DND-41 (cell line): ENCODE results near the gene LAMC3.

Source experiments
- ATAC-seq: fragments of 200-7000 bp; cut with Tn5 transposase; 3 replicates; pipeline ENCODE4 v1.9.1; 2021; ENCODE audit warnings: low read depth; ENCODE audit not compliant: insufficient read depth
- DNase-seq: peaks from one replicate; pipeline ENCODE4 v3.0.0-alpha.2; 2020
- H2AFZ ChIP-seq: 2 replicates; pipeline ENCODE4 v1.6.0; 2012; ENCODE audit warnings: low read depth, low read length
- H3K27ac ChIP-seq: 2 replicates; pipeline ENCODE4 v1.5.1; 2012; ENCODE audit warnings: low read length, inconsistent platforms
- H3K27me3 ChIP-seq: fragments of 200-600 bp; sonication (generic); 2 replicates; pipeline ENCODE4 v1.6.0; 2012; ENCODE audit warnings: low read length, mild to moderate bottlenecking, inconsistent platforms; ENCODE audit not compliant: insufficient read depth, poor library complexity
- H3K36me3 ChIP-seq: 2 replicates; pipeline ENCODE4 v1.5.1; 2012; ENCODE audit warnings: low read length, inconsistent platforms; ENCODE audit not compliant: insufficient read depth
- H3K4me1 ChIP-seq: 2 replicates; pipeline ENCODE4 v1.5.1; 2012; ENCODE audit warnings: mild to moderate bottlenecking, low read length; ENCODE audit not compliant: insufficient read depth
- H3K4me2 ChIP-seq: 2 replicates; pipeline ENCODE4 v1.6.0; 2012; ENCODE audit warnings: mild to moderate bottlenecking, moderate library complexity, low read length, inconsistent platforms; ENCODE audit not compliant: insufficient read depth
- H3K4me3 ChIP-seq, 2 experiments: fragments of 200-600 bp in 1 of 2; shearing (Covaris generic) in 1 of 2; 2 replicates each; pipeline ENCODE4 v1.5.1; 2012 to 2016; ENCODE audit warnings: inconsistent platforms in 2 of 2, low read length in 2 of 2, mild to moderate bottlenecking in 2 of 2, low read depth in 1 of 2, moderate library complexity in 1 of 2
- H3K79me2 ChIP-seq: 2 replicates; pipeline ENCODE4 v1.6.0; 2012; ENCODE audit warnings: low read length, inconsistent platforms; ENCODE audit not compliant: insufficient read depth
- H3K9ac ChIP-seq: 2 replicates; pipeline ENCODE4 v1.6.0; 2012; ENCODE audit warnings: low read depth, mild to moderate bottlenecking, inconsistent platforms, low read length, moderate library complexity
- H3K9me3 ChIP-seq: 2 replicates; pipeline ENCODE4 v1.5.1; 2012; ENCODE audit warnings: low read length, moderate library complexity, mild to moderate bottlenecking, inconsistent platforms; ENCODE audit not compliant: insufficient read depth, severe bottlenecking
- H4K20me1 ChIP-seq: 2 replicates; pipeline ENCODE4 v1.6.0; 2012; ENCODE audit warnings: low read length; ENCODE audit not compliant: insufficient read depth
- CTCF ChIP-seq: IDR thresholded peaks from 2 replicates; pipeline ENCODE4 v1.5.1; 2012; ENCODE audit warnings: borderline replicate concordance, low read length, moderate library complexity, mild to moderate bottlenecking; ENCODE audit not compliant: poor library complexity, severe bottlenecking; ENCODE audit errors: extremely low read depth
- EZH2 ChIP-seq: IDR thresholded peaks from 3 replicates; pipeline ENCODE4 v1.6.1; 2012; ENCODE audit warnings: borderline replicate concordance, low read depth, mild to moderate bottlenecking, moderate library complexity, low read length, inconsistent platforms; ENCODE audit not compliant: severe bottlenecking

Gene LAMC3

GRCh38 chr9:131038256-131039128 lies 29.5 kb downstream of the LAMC3 start:
- DNase-seq: no peak
- TF ChIP-seq EZH2 (no peak), CTCF (no peak)
- H3K79me2 ChIP-seq: no peaks in the 10 kb centered on the region
- H3K4me1 ChIP-seq: no peaks in the 10 kb centered on the region
- no peaks in the 10 kb centered on the region for H3K36me3 ChIP-seq
- H3K27me3 ChIP-seq: peaks cover 3% of the 10 kb centered on the region
- ATAC-seq: no peak
- no peak overlapping the region for H3K4me2 ChIP-seq
- no peak overlapping the region for H2AFZ ChIP-seq
- H4K20me1 ChIP-seq: no peaks in the 10 kb centered on the region
- H3K4me3 ChIP-seq: no peak overlapping the region
- no peaks in the 10 kb centered on the region for H3K9me3 ChIP-seq
- no peak overlapping the region for H3K27ac ChIP-seq
- H3K9ac ChIP-seq: no peak overlapping the region

- TF ChIP-seq CTCF (no peak), EZH2 (no peak)
- Histone ChIP-seq H3K9ac (no peak overlapping the region), H3K27ac (no peak overlapping the region), H3K36me3 (no peaks in the 10 kb centered on the region), H2AFZ (no peak overlapping the region), H3K79me2 (no peaks in the 10 kb centered on the region), H3K4me1 (no peaks in the 10 kb centered on the region), H3K4me3 (no peak overlapping the region), H3K27me3 (peaks cover 3% of the 10 kb centered on the region), H3K4me2 (no peak overlapping the region), H4K20me1 (no peaks in the 10 kb centered on the region), H3K9me3 (no peaks in the 10 kb centered on the region)
- ATAC-seq: no peak
- no peak for DNase-seq
These were observed 30.4 kb downstream of the LAMC3 start for GRCh38 chr9:131039129-131039954.

GRCh38 chr9:131042666-131043065 lies 33.7 kb downstream of the LAMC3 start:
- Histone ChIP-seq H3K79me2 (no peaks in the 10 kb centered on the region), H3K4me2 (no peak overlapping the region), H3K9ac (no peak overlapping the region), H3K4me3 (no peak overlapping the region), H3K4me1 (peaks cover 2% of the 10 kb centered on the region; the same call in 1 of the 2 replicates), H4K20me1 (no peaks in the 10 kb centered on the region), H3K36me3 (no peaks in the 10 kb centered on the region), H3K27me3 (peaks cover under 1% of the 10 kb centered on the region), H3K27ac (no peak overlapping the region), H2AFZ (no peak overlapping the region), H3K9me3 (no peaks in the 10 kb centered on the region)
- TF ChIP-seq CTCF (no peak), EZH2 (no peak)
- DNase-seq (no peak), ATAC-seq (no peak)
